HCT116 (cell line): ENCODE results near the gene IPO13. TPM values are rescaled to one million over a fixed set of nuclear protein-coding genes. Genes with fewer than 3 reads are reported as not detected.

ENCODE experiments used
- ATAC-seq: fragments of 200-7000 bp; cut with Tn5 transposase; 2 replicates; pipeline ENCODE4 v1.9.1; 2020; ENCODE audit warnings: mild to moderate bottlenecking, moderate library complexity
- BruUV-seq: library from RNA; stranded (reverse); fragments of 400-500 nt; replicated peaks from 2 replicates; lab custom pipeline; 2021; lab: Mats Ljungman, UMichigan
- CTCF ChIA-PET: fragments of 300-600 bp; sonication (Branson Sonifier 250); formaldehyde crosslinking; loops from one replicate; lab custom pipeline; 2021; ENCODE audit warnings: antibody characterized with exemption; lab: Charles Lee
- POLR2A ChIA-PET: fragments of 300-600, 350-600 bp; sonication (Branson Sonifier 250); formaldehyde crosslinking; loops from one replicate; lab custom pipeline; 2021; ENCODE audit warnings: antibody characterized with exemption; lab: Charles Lee
- RAD21 ChIA-PET, 2 experiments: fragments of 300-600 bp; sonication (Branson Sonifier 250); formaldehyde crosslinking; loops; one replicate each; lab custom pipeline; 2023; ENCODE audit warnings: low total read pairs in 2 of 2; ENCODE audit not compliant: uncharacterized antibody in 2 of 2, unreplicated experiment in 2 of 2, low non-redundant PET in 1 of 2; lab: Charles Lee
- DNase-seq: peaks from one replicate; pipeline ENCODE4 v3.0.0-alpha.2; 2010; ENCODE audit warnings: low read depth, low spot score
- H2AFZ ChIP-seq: fragments of 200-600 bp; shearing (Covaris generic), sonication (generic); 2 replicates; pipeline ENCODE4 v1.6.1; 2017; ENCODE audit warnings: low read depth, mixed run types, mixed read lengths, antibody characterized with exemption, low read length; ENCODE audit not compliant: poor library complexity, severe bottlenecking
- H3K27ac ChIP-seq: 2 replicates; pipeline ENCODE4 v1.5.1; 2012; ENCODE audit warnings: low read depth, low read length
- H3K27me3 ChIP-seq: fragments of 200-600 bp; sonication (generic); 2 replicates; pipeline ENCODE4 v1.6.1; 2016; ENCODE audit warnings: mixed run types, low read length, mixed read lengths; ENCODE audit not compliant: insufficient read depth
- H3K36me3 ChIP-seq, 2 experiments: fragments of 200-500 bp in 1 of 2; fragments of 200-600 bp in 1 of 2; sonication (Bioruptor generic) in 1 of 2; sonication (generic) in 1 of 2; 2 replicates each; pipeline versions ENCODE4 v1.5.1 to v1.6.1; 2014 to 2016; ENCODE audit warnings: low read length in 2 of 2, inconsistent platforms in 1 of 2, mixed read lengths in 1 of 2, mixed run types in 1 of 2; ENCODE audit not compliant: insufficient read depth in 2 of 2, control insufficient read depth in 1 of 2
- H3K4me1 ChIP-seq, 2 experiments: fragments of 200-600 bp in 1 of 2; sonication (generic) in 1 of 2; 2 replicates each; pipeline versions ENCODE4 v1.5.1 to v1.6.1; 2012 to 2017; ENCODE audit warnings: low read length in 2 of 2, inconsistent platforms in 1 of 2, mild to moderate bottlenecking in 1 of 2, mixed read lengths in 1 of 2, mixed run types in 1 of 2, moderate library complexity in 1 of 2; ENCODE audit not compliant: insufficient read depth in 2 of 2, control insufficient read depth in 1 of 2
- H3K4me2 ChIP-seq: fragments of 200-600 bp; sonication (generic); 2 replicates; pipeline ENCODE4 v1.6.1; 2017; ENCODE audit warnings: mixed run types, low read length, mixed read lengths
- H3K4me3 ChIP-seq, 2 experiments: fragments of 200-600 bp in 1 of 2; sonication (generic) in 1 of 2; replicated peaks in 1 of 2; 2 replicates each; pipeline ENCODE4 v1.5.1; 2011 to 2016; ENCODE audit warnings: low read length in 2 of 2, control low read depth in 1 of 2, low read depth in 1 of 2, mild to moderate bottlenecking in 1 of 2, mixed read lengths in 1 of 2, mixed run types in 1 of 2
- H3K79me2 ChIP-seq: fragments of 200-600 bp; sonication (generic); 2 replicates; pipeline ENCODE4 v1.6.1; 2017; ENCODE audit warnings: mild to moderate bottlenecking, mixed run types, low read length, moderate library complexity, mixed read lengths; ENCODE audit not compliant: insufficient read depth
- H3K9ac ChIP-seq: fragments of 200-600 bp; sonication (generic); 2 replicates; pipeline ENCODE4 v1.6.1; 2016; ENCODE audit warnings: low read length, mixed read lengths
- H3K9me2 ChIP-seq: fragments of 200-600 bp; sonication (generic), shearing (Covaris generic); 2 replicates; pipeline ENCODE4 v1.6.1; 2017; ENCODE audit warnings: mixed run types, mild to moderate bottlenecking, moderate library complexity; ENCODE audit not compliant: insufficient read depth
- H3K9me3 ChIP-seq, 2 experiments: fragments of 200-500 bp in 1 of 2; fragments of 200-600 bp in 1 of 2; sonication (Bioruptor generic) in 1 of 2; sonication (generic) in 1 of 2; 2 replicates each; pipeline ENCODE4 v1.6.1; 2014 to 2017; ENCODE audit warnings: low read length in 2 of 2, mixed read lengths in 2 of 2, inconsistent platforms in 1 of 2, low read depth in 1 of 2, mild to moderate bottlenecking in 1 of 2, mixed run types in 1 of 2, moderate library complexity in 1 of 2; ENCODE audit not compliant: control insufficient read depth in 1 of 2, insufficient read depth in 1 of 2
- H4K20me1 ChIP-seq: fragments of 200-600 bp; sonication (generic), shearing (Covaris generic); 2 replicates; pipeline ENCODE4 v1.6.1; 2017; ENCODE audit warnings: mixed run types, mild to moderate bottlenecking, moderate library complexity; ENCODE audit not compliant: insufficient read depth
- ATF3 ChIP-seq: IDR thresholded peaks from 2 replicates; pipeline ENCODE4 v1.6.1; 2012
- CBX3 ChIP-seq: IDR thresholded peaks from 2 replicates; pipeline ENCODE4 v1.6.1; 2012; ENCODE audit warnings: low read depth
- CTCF ChIP-seq, 3 experiments: fragments of 200-600 bp in 1 of 3; sonication (generic) in 1 of 3; IDR thresholded peaks in 2 of 3; conservative IDR thresholded peaks in 1 of 3; 2 replicates each; pipeline ENCODE4 v1.5.1; 2012 to 2017; ENCODE audit warnings: low read depth in 2 of 3, low read length in 2 of 3, antibody characterized with exemption in 1 of 3, borderline replicate concordance in 1 of 3, control low read depth in 1 of 3, mild to moderate bottlenecking in 1 of 3, mixed read lengths in 1 of 3, mixed run types in 1 of 3, moderate library complexity in 1 of 3; ENCODE audit not compliant: insufficient read depth in 1 of 3
- EGR1 ChIP-seq: IDR thresholded peaks from 2 replicates; pipeline ENCODE4 v1.6.1; 2012; ENCODE audit warnings: low read depth
- ELF1 ChIP-seq: IDR thresholded peaks from 2 replicates; pipeline ENCODE4 v1.6.1; 2012; ENCODE audit warnings: low read depth, borderline replicate concordance
- EZH2 ChIP-seq: fragments of 200-600 bp; sonication (generic); IDR thresholded peaks from 2 replicates; pipeline ENCODE4 v1.6.1; 2017; ENCODE audit warnings: antibody characterized with exemption, mixed run types
- EZH2phosphoT487 ChIP-seq: fragments of 200-600 bp; IDR thresholded peaks from 2 replicates; pipeline ENCODE4 v1.6.1; 2018; ENCODE audit warnings: antibody characterized with exemption, borderline replicate concordance
- POLR2AphosphoS5 ChIP-seq: IDR thresholded peaks from 2 replicates; pipeline ENCODE4 v1.6.1; 2011; ENCODE audit warnings: mild to moderate bottlenecking, low read depth, low read length, moderate library complexity
- ZFX ChIP-seq: fragments of 450-650 bp; IDR thresholded peaks from 2 replicates; pipeline ENCODE4 v1.6.1; 2017
- intact Hi-C: fragments of 100-400 bp; cut with micrococcal nuclease; formaldehyde crosslinking; loops from 2 replicates; pipeline ENCODE4 v1.10.0; 2022
- total RNA-seq: library from RNA; stranded (reverse); gene quantifications from one replicate; pipeline ENCODE4 v1.2.1, GENCODE V29; 2021; ENCODE audit not compliant: unreplicated experiment

IPO13 gene
- total RNA-seq, 1 experiment from 2014 or later, result 18.7 TPM

- Histone ChIP-seq H3K4me1 (peaks cover 0 to 13% of the 10 kb centered on the region in 2 experiments; a peak in 1 of 4 replicates), H3K9ac (no peak overlapping the region), H3K27me3 (peaks cover 11% of the 10 kb centered on the region; the same call in 1 of the 2 replicates), H3K9me2 (no peaks in the 10 kb centered on the region), H2AFZ (no peak overlapping the region), H4K20me1 (no peaks in the 10 kb centered on the region), H3K27ac (no peak overlapping the region), H3K4me3 (no peak overlapping the region), H3K4me2 (no peak overlapping the region), H3K79me2 (no peaks in the 10 kb centered on the region), H3K36me3 (no peaks in the 10 kb centered on the region), H3K9me3 (no peaks in the 10 kb centered on the region)
- intact Hi-C loops, result no loop called here
- ChIA-PET CTCF (no interaction called here), POLR2A (no interaction called here), RAD21 (no interaction called here)
- BruUV-seq, result no TSS peak
- DNase-seq (no peak), ATAC-seq (no peak)
- TF ChIP-seq ELF1, result no peak
- TF ChIP-seq POLR2AphosphoS5, result no peak
- no peak for TF ChIP-seq CBX3
- TF ChIP-seq ATF3, result no peak
- TF ChIP-seq EGR1, result no peak
- no peak for TF ChIP-seq ZFX
- no peak for TF ChIP-seq EZH2phosphoT487
- TF ChIP-seq CTCF (IDR thresholded peaks at IDR 0.05 in 2 of 3, conservative IDR thresholded peaks at IDR 0.05 in 1 of 3; ENCODE audit: borderline replicate concordance in 1 of 3, insufficient read depth in 1 of 3, low read depth in 2 of 3, low read length in 2 of 3), result no peak
- no peak for TF ChIP-seq EZH2
Observed at GRCh38 chr1:43902058-43902831, 44.5 kb upstream of the IPO13 start.
